ENCODE results near the gene MBNL1.

MBNL1 gene

GRCh38 chr3:152491922-152492321 lies 223.2 kb downstream of the MBNL1 start:
- DNase-seq (ENCODE audit: low spot score): no peak

GRCh38 chr3:152496286-152496685 lies 227.6 kb downstream of the MBNL1 start:
- no peak for DNase-seq (ENCODE audit: low spot score)

GRCh38 chr3:152496716-152497115 lies 228.0 kb downstream of the MBNL1 start:
- DNase-seq (ENCODE audit: low spot score): no peak

GRCh38 chr3:152497457-152497856 lies 228.7 kb downstream of the MBNL1 start:
- no peak for DNase-seq (ENCODE audit: low spot score)

GRCh38 chr3:152497890-152498289 lies 229.2 kb downstream of the MBNL1 start:
- no peak for DNase-seq (ENCODE audit: low spot score)

- no peak for DNase-seq (ENCODE audit: low spot score)
Measured at GRCh38 chr3:152499791-152500385, 231.2 kb downstream of the MBNL1 start.

GRCh38 chr3:152505926-152506325 lies 237.2 kb downstream of the MBNL1 start:
- no peak for DNase-seq (ENCODE audit: low spot score)

- DNase-seq (ENCODE audit: low spot score): no peak
Measured at GRCh38 chr3:152508705-152509104, 240.0 kb downstream of the MBNL1 start.

GRCh38 chr3:152511904-152512303 lies 243.2 kb downstream of the MBNL1 start:
- no peak for DNase-seq (ENCODE audit: low spot score)

GRCh38 chr3:152513301-152513960 lies 244.7 kb downstream of the MBNL1 start:
- DNase-seq (ENCODE audit: low spot score): no peak
